H1 (cell line): ENCODE data around the gene PRKN. TPM values are rescaled to one million over a fixed set of nuclear protein-coding genes. Genes with fewer than 3 reads are reported as not detected.

ENCODE experiments used
- CTCF ChIA-PET: fragments of 300-600 bp; sonication (Branson Sonifier 250); formaldehyde crosslinking; loops from one replicate; lab custom pipeline; 2021; ENCODE audit not compliant: partially characterized antibody; lab: Charles Lee
- POLR2A ChIA-PET: fragments of 300-600 bp; sonication (Branson Sonifier 250); formaldehyde crosslinking; loops from one replicate; lab custom pipeline; 2021; ENCODE audit warnings: inconsistent platforms; ENCODE audit not compliant: partially characterized antibody; lab: Charles Lee
- DNase-seq, 2 experiments: peaks; one replicate each; pipeline versions ENCODE4 v3.0.0 to v3.0.0-alpha.2; 2010 to 2022; ENCODE audit warnings: low spot score in 2 of 2, low read depth in 1 of 2, mixed read lengths in 1 of 2
- FAIRE-seq: peaks from 2 replicates; lab custom pipeline; 2011; peaks lifted over from hg19 to GRCh38; lab: Jason Lieb, UNC
- H2AFZ ChIP-seq: 2 replicates; pipeline ENCODE4 v1.8.1; 2012; ENCODE audit warnings: low read length, inconsistent platforms
- H2AK5ac ChIP-seq: 2 replicates; pipeline ENCODE4 v1.6.1; 2013; ENCODE audit warnings: low read depth, low read length
- H2BK120ac ChIP-seq: replicated peaks from 2 replicates; pipeline ENCODE3; 2013; ENCODE audit warnings: low read depth, low read length, inconsistent platforms
- H2BK12ac ChIP-seq: 2 replicates; pipeline ENCODE4 v1.6.1; 2013; ENCODE audit warnings: low read depth, low read length
- H2BK15ac ChIP-seq: 2 replicates; pipeline ENCODE4 v1.6.1; 2013; ENCODE audit warnings: low read length
- H2BK20ac ChIP-seq: 2 replicates; pipeline ENCODE4 v1.6.1; 2013; ENCODE audit warnings: low read length
- H2BK5ac ChIP-seq: 2 replicates; pipeline ENCODE4 v1.6.1; 2013; ENCODE audit warnings: low read depth, low read length
- H3K14ac ChIP-seq: 2 replicates; pipeline ENCODE4 v1.6.1; 2013; ENCODE audit warnings: inconsistent platforms; ENCODE audit not compliant: insufficient read length
- H3K18ac ChIP-seq: 2 replicates; pipeline ENCODE4 v1.6.1; 2013; ENCODE audit warnings: low read length; ENCODE audit errors: extremely low read depth
- H3K23ac ChIP-seq: 2 replicates; pipeline ENCODE4 v1.6.1; 2013; ENCODE audit warnings: inconsistent platforms; ENCODE audit not compliant: insufficient read length
- H3K23me2 ChIP-seq: 2 replicates; pipeline ENCODE4 v1.6.1; 2013; ENCODE audit warnings: low read depth, low read length
- H3K27ac ChIP-seq: 2 replicates; pipeline ENCODE4 v1.6.1; 2011; ENCODE audit warnings: low read depth, low read length, inconsistent platforms
- H3K27me3 ChIP-seq, 4 experiments: replicated peaks in 1 of 4; 1 replicate in 1 of 4; 2 replicates in 3 of 4; pipeline versions ENCODE4 v1.6.1 to v1.8.1; 2011 to 2013; ENCODE audit warnings: low read length in 3 of 4, mild to moderate bottlenecking in 3 of 4, inconsistent platforms in 2 of 4, mixed read lengths in 2 of 4, moderate library complexity in 1 of 4; ENCODE audit not compliant: control insufficient read depth in 3 of 4, insufficient read depth in 3 of 4; ENCODE audit errors: extremely low read depth in 1 of 4
- H3K36me3 ChIP-seq, 4 experiments: 2 replicates each; pipeline versions ENCODE4 v1.6.1 to v1.8.1; 2011 to 2013; ENCODE audit warnings: mild to moderate bottlenecking in 4 of 4, low read length in 3 of 4, moderate library complexity in 2 of 4, control low read depth in 1 of 4, inconsistent platforms in 1 of 4; ENCODE audit not compliant: insufficient read depth in 4 of 4, control insufficient read depth in 2 of 4
- H3K4ac ChIP-seq: replicated peaks from 2 replicates; pipeline ENCODE3; 2013; ENCODE audit warnings: low read length, low read depth, mixed read lengths, inconsistent platforms; ENCODE audit not compliant: insufficient read length
- H3K4me1 ChIP-seq, 4 experiments: replicated peaks in 1 of 4; 1 replicate in 1 of 4; 2 replicates in 3 of 4; pipeline versions ENCODE4 v1.6.1 to v1.8.1; 2011 to 2013; ENCODE audit warnings: low read length in 3 of 4, inconsistent platforms in 2 of 4, mixed read lengths in 1 of 4; ENCODE audit not compliant: insufficient read depth in 4 of 4, control insufficient read depth in 3 of 4
- H3K4me2 ChIP-seq, 2 experiments: 2 replicates each; pipeline versions ENCODE4 v1.6.1 to v1.8.1; 2011 to 2013; ENCODE audit warnings: low read depth in 2 of 2, low read length in 2 of 2, control low read depth in 1 of 2, inconsistent platforms in 1 of 2, mild to moderate bottlenecking in 1 of 2; ENCODE audit not compliant: insufficient read depth in 1 of 2
- H3K4me3 ChIP-seq, 4 experiments: fragments of 200-600, 300-600 bp in 1 of 4; sonication (generic), shearing (Covaris generic), sonication (Bioruptor Twin) in 1 of 4; 2 replicates each; pipeline versions ENCODE4 v1.5.1 to v1.8.1; 2011 to 2016; ENCODE audit warnings: low read length in 4 of 4, low read depth in 3 of 4, control low read depth in 2 of 4, inconsistent platforms in 2 of 4, mild to moderate bottlenecking in 2 of 4, mixed read lengths in 1 of 4, moderate library complexity in 1 of 4; ENCODE audit not compliant: insufficient read depth in 2 of 4; ENCODE audit errors: extremely low read depth in 1 of 4
- H3K56ac ChIP-seq: replicated peaks from 2 replicates; pipeline ENCODE3; 2013; ENCODE audit warnings: low read depth, mild to moderate bottlenecking, mixed read lengths, low read length, inconsistent platforms; ENCODE audit not compliant: insufficient read length
- H3K79me1 ChIP-seq: 2 replicates; pipeline ENCODE4 v1.6.1; 2013; ENCODE audit warnings: low read depth, low read length, control low read depth
- H3K79me2 ChIP-seq, 2 experiments: 2 replicates each; pipeline versions ENCODE4 v1.6.1 to v1.8.1; 2012 to 2013; ENCODE audit warnings: low read length in 2 of 2, mild to moderate bottlenecking in 2 of 2, inconsistent platforms in 1 of 2; ENCODE audit not compliant: insufficient read depth in 2 of 2, control insufficient read depth in 1 of 2
- H3K9ac ChIP-seq, 4 experiments: replicated peaks in 1 of 4; 1 replicate in 1 of 4; 2 replicates in 3 of 4; pipeline versions ENCODE4 v1.6.1 to v1.8.1; 2011 to 2013; ENCODE audit warnings: low read depth in 3 of 4, low read length in 3 of 4, control low read depth in 2 of 4, mild to moderate bottlenecking in 2 of 4, moderate library complexity in 2 of 4, inconsistent platforms in 1 of 4; ENCODE audit errors: extremely low read depth in 1 of 4
- H3K9me3 ChIP-seq, 2 experiments: 2 replicates each; pipeline versions ENCODE4 v1.6.1 to v1.8.1; 2012 to 2013; ENCODE audit warnings: mild to moderate bottlenecking in 2 of 2, moderate library complexity in 2 of 2, control low read depth in 1 of 2, inconsistent platforms in 1 of 2, low read depth in 1 of 2, low read length in 1 of 2, mixed read lengths in 1 of 2; ENCODE audit not compliant: insufficient read depth in 2 of 2
- H4K20me1 ChIP-seq, 2 experiments: replicated peaks in 1 of 2; 2 replicates each; pipeline versions ENCODE3 to v1.8.1; 2011 to 2013; ENCODE audit warnings: inconsistent platforms in 2 of 2, low read length in 2 of 2, mild to moderate bottlenecking in 1 of 2; ENCODE audit not compliant: insufficient read depth in 2 of 2, control insufficient read depth in 1 of 2
- H4K5ac ChIP-seq: 2 replicates; pipeline ENCODE4 v1.6.1; 2013; ENCODE audit warnings: low read length, low read depth, mixed read lengths, inconsistent platforms; ENCODE audit not compliant: insufficient read length
- H4K8ac ChIP-seq: 2 replicates; pipeline ENCODE4 v1.8.0; 2013; ENCODE audit warnings: mild to moderate bottlenecking, moderate library complexity, low read length, inconsistent platforms; ENCODE audit not compliant: insufficient read depth; ENCODE audit errors: extremely low read depth
- H4K91ac ChIP-seq: replicated peaks from 2 replicates; pipeline ENCODE3; 2013; ENCODE audit warnings: low read length, mixed read lengths, inconsistent platforms; ENCODE audit not compliant: insufficient read length
- CEBPB ChIP-seq: IDR thresholded peaks from 2 replicates; pipeline ENCODE4 v1.6.1; 2012; ENCODE audit warnings: low read depth, low read length
- EP300 ChIP-seq, 2 experiments: IDR thresholded peaks; 1 replicate in 1 of 2; 2 replicates in 1 of 2; pipeline ENCODE4 v1.6.1; 2011 to 2012; ENCODE audit warnings: low read depth in 2 of 2, low read length in 2 of 2, mild to moderate bottlenecking in 2 of 2, borderline replicate concordance in 1 of 2, inconsistent platforms in 1 of 2, moderate library complexity in 1 of 2
- GTF2F1 ChIP-seq: IDR thresholded peaks from 2 replicates; pipeline ENCODE4 v1.6.1; 2012; ENCODE audit warnings: low read depth, low read length, improper control_type of control experiment, borderline replicate concordance
- HDAC2 ChIP-seq, 2 experiments: fragments of 300-600 bp in 1 of 2; sonication (generic) in 1 of 2; IDR thresholded peaks; 2 replicates each; pipeline ENCODE4 v1.6.1; 2011 to 2012; ENCODE audit warnings: low read depth in 2 of 2, low read length in 2 of 2, mild to moderate bottlenecking in 2 of 2, moderate library complexity in 2 of 2, borderline replicate concordance in 1 of 2, inconsistent platforms in 1 of 2
- KDM5A ChIP-seq: fragments of 200-600 bp; IDR thresholded peaks from 2 replicates; pipeline ENCODE4 v1.7.1; 2012; ENCODE audit warnings: mild to moderate bottlenecking, low read length, inconsistent platforms, mixed read lengths
- NRF1 ChIP-seq: IDR thresholded peaks from 2 replicates; pipeline ENCODE4 v1.6.1; 2011; ENCODE audit warnings: mild to moderate bottlenecking, low read depth, low read length, improper control_type of control experiment
- POLR2A ChIP-seq, 2 experiments: IDR thresholded peaks; 1 replicate in 1 of 2; 2 replicates in 1 of 2; pipeline ENCODE4 v1.6.1; 2011; ENCODE audit warnings: low read depth in 2 of 2, low read length in 2 of 2, mild to moderate bottlenecking in 2 of 2; ENCODE audit errors: control extremely low read depth in 1 of 2
- POU5F1 ChIP-seq: IDR thresholded peaks from 2 replicates; pipeline ENCODE4 v1.6.1; 2011; ENCODE audit warnings: low read depth, mild to moderate bottlenecking, low read length, moderate library complexity
- SUZ12 ChIP-seq: fragments of 200-600 bp; sonication (generic); IDR thresholded peaks from 2 replicates; pipeline ENCODE4 v1.6.1; 2012; ENCODE audit warnings: mild to moderate bottlenecking, inconsistent platforms, low read length, moderate library complexity, mixed read lengths
- WGBS, 2 experiments: shearing (Covaris generic) in 1 of 2; methylation state at CpG; one replicate each; pipeline versions ENCODE4 v1.1.6 to v1.1.7; 2013 to 2015; ENCODE audit warnings: low lambda C conversion rate in 2 of 2, mixed read lengths in 2 of 2, inconsistent platforms in 1 of 2, low coverage in 1 of 2, missing lambda C conversion rate in 1 of 2; ENCODE audit not compliant: insufficient replicate concordance in 2 of 2, insufficient coverage in 1 of 2, insufficient read length in 1 of 2; ENCODE audit errors: extremely low coverage in 1 of 2, missing lambda C conversion rate in 1 of 2; 5-methylcytosine and 5-hydroxymethylcytosine counted together
- polyA plus RNA-seq, 7 experiments: library from polyadenylated mRNA; depleted of rRNA in 3 of 7; stranded (reverse) in 5 of 7; unstranded in 2 of 7; fragments of >200 nt in 5 of 7; fragments of 200-250 nt in 2 of 7; gene quantifications; 1 replicate in 5 of 7; 2 replicates in 1 of 7; 4 replicates in 1 of 7; pipeline versions ENCODE4 v1.2.1 to v1.2.3, GENCODE V29; 2011 to 2013; ENCODE audit warnings: missing spikeins in 2 of 7, mixed read lengths in 2 of 7
- total RNA-seq: library from RNA; stranded (reverse); fragmentation: NEBNext Ultra II Directional; extraction: Animal tissue kit (Norgen Biotek cat#: 25700); gene quantifications from 2 replicates; pipeline ENCODE4 v1.2.1, GENCODE V29; 2021

PRKN gene
- total and polyA plus RNA-seq, 2 of the 8 experiments (the other 6 are each of a cell fraction or from before 2014, with no cell fraction given) = 0.13 to 0.29 TPM

GRCh38 chr6:161722394-161722793 lies 1005.2 kb downstream of the PRKN start:
- H3K79me2 ChIP-seq = no peaks in the 10 kb centered on the region
- H2BK5ac ChIP-seq = no peak overlapping the region
- H3K4me3 ChIP-seq = no peak overlapping the region
- WGBS, 2 experiments = 88% methylated on average over 3 of the region's 3 CpGs; no CpG with 5 or more reads in 1 of the 2 experiments
- H3K18ac ChIP-seq = no peak overlapping the region
- H2BK15ac ChIP-seq = no peak overlapping the region
- no peak overlapping the region for H3K9ac ChIP-seq
- DNase-seq (no peak), FAIRE-seq (no peak)
- no peak overlapping the region for H3K23ac ChIP-seq
- H3K23me2 ChIP-seq = no peaks in the 10 kb centered on the region
- no peak overlapping the region for H2BK12ac ChIP-seq
- H4K8ac ChIP-seq = no peak overlapping the region
- no peak overlapping the region for H3K14ac ChIP-seq
- no peak overlapping the region for H3K4me2 ChIP-seq
- no peaks in the 10 kb centered on the region for H3K36me3 ChIP-seq
- POLR2A ChIA-PET = no interaction called here
- H2BK120ac ChIP-seq = no peak overlapping the region
- H2AFZ ChIP-seq = no peak overlapping the region
- H4K91ac ChIP-seq = no peak overlapping the region
- no peak overlapping the region for H3K27ac ChIP-seq
- no peaks in the 10 kb centered on the region for H3K9me3 ChIP-seq
- CTCF ChIA-PET = interaction anchor here (0.7 kb wide), 1 partner anchor 299 kb away, joined by 3 read pairs; no protein-coding TSS in a partner anchor
- no peaks in the 10 kb centered on the region for H3K27me3 ChIP-seq
- H3K4ac ChIP-seq = no peak overlapping the region
- no peak overlapping the region for H2AK5ac ChIP-seq
- TF ChIP-seq KDM5A = no peak
- no peak for TF ChIP-seq NRF1
- TF ChIP-seq EP300 (IDR thresholded peaks at IDR 0.05; ENCODE audit: borderline replicate concordance in 1 of 2, low read depth in 2 of 2, low read length in 2 of 2) = no peak
- no peak for TF ChIP-seq CEBPB
- TF ChIP-seq GTF2F1 = no peak
- TF ChIP-seq POU5F1 = no peak
- no peak for TF ChIP-seq SUZ12
- TF ChIP-seq POLR2A (IDR thresholded peaks at IDR 0.05; ENCODE audit: control extremely low read depth in 1 of 2, low read depth in 2 of 2, low read length in 2 of 2) = no peak
- no peak for TF ChIP-seq HDAC2 (IDR thresholded peaks at IDR 0.05; ENCODE audit: borderline replicate concordance in 1 of 2, low read depth in 2 of 2, low read length in 2 of 2)
- no peak overlapping the region for H2BK20ac ChIP-seq
- no peaks in the 10 kb centered on the region for H4K20me1 ChIP-seq
- no peak overlapping the region for H4K5ac ChIP-seq
- H3K4me1 ChIP-seq = peaks cover 0 to 2% (median under 1%) of the 10 kb centered on the region in 4 experiments; a peak in 2 of 7 replicates
- H3K56ac ChIP-seq = no peak overlapping the region
- H3K79me1 ChIP-seq = no peaks in the 10 kb centered on the region
